Endothelial cell of umbilical vein (primary cell): ENCODE results near the gene PHACTR1.

Experiments used
- CTCF ChIP-seq, 2 donors: IDR thresholded peaks; 1 replicate in 1 of 2; 2 replicates in 1 of 2; pipeline ENCODE4 v1.5.1; 2011; ENCODE audit warnings: low read length in 2 of 2, mild to moderate bottlenecking in 2 of 2, moderate library complexity in 2 of 2, control low read depth in 1 of 2, inconsistent platforms in 1 of 2, low read depth in 1 of 2; ENCODE audit not compliant: insufficient read depth in 1 of 2; ENCODE audit errors: extremely low read depth in 1 of 2
- EZH2 ChIP-seq: IDR thresholded peaks from 2 replicates; pipeline ENCODE4 v1.6.1; 2012; ENCODE audit warnings: borderline replicate concordance, low read depth, mild to moderate bottlenecking, moderate library complexity, low read length, inconsistent platforms; ENCODE audit not compliant: severe bottlenecking
- FOS ChIP-seq: IDR thresholded peaks from 2 replicates; pipeline ENCODE4 v1.6.1; 2011; ENCODE audit warnings: mild to moderate bottlenecking, low read length, moderate library complexity, borderline replicate concordance; ENCODE audit not compliant: insufficient read depth
- JUN ChIP-seq: IDR thresholded peaks from 2 replicates; pipeline ENCODE4 v1.6.1; 2011; ENCODE audit warnings: borderline replicate concordance, low read depth; ENCODE audit not compliant: insufficient read length, insufficient read depth
- POLR2A ChIP-seq: IDR thresholded peaks from 2 replicates; pipeline ENCODE4 v1.6.1; 2012; ENCODE audit warnings: low read depth, mild to moderate bottlenecking, control low read depth, low read length
- POLR2AphosphoS5 ChIP-seq: IDR thresholded peaks from 2 replicates; pipeline ENCODE4 v1.6.1; 2012; ENCODE audit warnings: low read depth, mild to moderate bottlenecking, control low read depth, low read length, moderate library complexity; ENCODE audit not compliant: insufficient read depth
- TF ChIP-seq, protein P1 (sequence below): IDR thresholded peaks from 2 replicates; pipeline ENCODE4 v1.6.1; 2011; ENCODE audit not compliant: insufficient read depth, insufficient read length

DNA sequence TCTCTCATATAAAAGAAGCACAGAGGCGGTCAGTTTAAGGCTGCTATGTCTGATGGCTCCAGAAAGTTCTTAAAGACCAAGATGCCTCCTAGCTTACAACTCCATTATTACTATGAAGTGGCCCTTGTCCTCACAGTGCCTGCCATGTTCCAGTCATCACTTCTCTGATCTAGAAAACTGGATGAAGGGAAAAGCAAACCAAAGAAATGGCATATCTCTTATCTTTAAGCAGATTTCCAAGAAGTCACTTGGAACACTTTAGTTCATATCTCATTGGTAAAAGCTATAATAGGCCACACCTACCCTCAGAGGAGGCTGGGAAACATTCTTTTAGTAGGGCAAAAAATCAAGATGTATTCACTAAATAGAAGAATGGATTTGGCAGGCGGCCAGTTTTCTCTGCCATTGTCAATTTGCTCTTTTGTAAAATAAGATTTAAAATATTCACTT, 322.2 kb downstream of the PHACTR1 start:
- TF ChIP-seq FOS (no peak), JUN (no peak), CTCF (IDR thresholded peaks at IDR 0.05; ENCODE audit: extremely low read depth in 1 of 2, insufficient read depth in 1 of 2, low read depth in 1 of 2, low read length in 2 of 2) (no peak), POLR2AphosphoS5 (no peak), EZH2 (no peak), POLR2A (no peak)
- TF ChIP-seq, protein P1, sequence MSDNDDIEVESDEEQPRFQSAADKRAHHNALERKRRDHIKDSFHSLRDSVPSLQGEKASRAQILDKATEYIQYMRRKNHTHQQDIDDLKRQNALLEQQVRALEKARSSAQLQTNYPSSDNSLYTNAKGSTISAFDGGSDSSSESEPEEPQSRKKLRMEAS = no peak
